Measurements from ENCODE around the gene RHBDF2. TPM values are rescaled to one million over a fixed set of nuclear protein-coding genes. Genes with fewer than 3 reads are reported as not detected.

The RHBDF2 gene
- total RNA-seq, 2 experiments from 2014 or later, result 144 to 173 TPM

DNA sequence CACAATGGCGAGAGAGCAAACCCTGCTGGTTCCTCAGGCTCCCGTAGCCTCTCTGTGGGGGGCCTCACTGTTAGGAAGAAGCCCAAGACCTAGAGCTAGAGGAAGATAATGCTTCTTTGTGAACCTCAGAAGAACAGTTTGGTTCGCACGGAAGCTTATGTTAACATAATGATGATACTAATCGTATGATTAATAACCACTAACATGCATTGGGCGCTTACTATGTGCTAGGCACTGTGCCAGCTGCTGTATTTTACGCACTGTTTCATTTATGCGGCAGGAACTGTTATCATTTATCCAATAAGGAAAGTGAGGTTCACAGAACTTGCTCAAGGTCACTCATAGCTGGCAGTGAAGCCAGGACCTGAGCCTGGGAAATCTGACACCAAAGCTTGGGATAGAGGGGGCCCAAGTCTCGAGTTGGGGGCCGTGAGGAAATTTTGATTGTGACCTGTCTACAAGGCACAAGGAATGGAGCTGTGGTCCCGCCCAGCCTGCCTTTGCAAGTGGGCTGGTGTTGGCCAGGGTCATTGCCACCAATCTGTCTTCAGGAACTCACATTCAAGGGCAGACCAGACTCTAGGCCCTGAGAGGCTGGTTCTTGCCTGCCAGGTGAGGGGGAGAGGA lies 45.4 kb upstream of the RHBDF2 start:
- Histone ChIP-seq H2AFZ (ENCODE audit: low read length) (no peak overlapping the region), H3K36me3 (ENCODE audit: insufficient read depth, low read length) (no peaks in the 10 kb centered on the region), H3K79me2 (ENCODE audit: insufficient read depth, low read depth, low read length) (no peaks in the 10 kb centered on the region), H3K4me3 (ENCODE audit: low read depth, low read length, poor library complexity, severe bottlenecking) (no peak overlapping the region), H3K4me1 (ENCODE audit: insufficient read depth, low read length, poor library complexity, severe bottlenecking) (peaks cover 19% of the 10 kb centered on the region), H3K9me2 (ENCODE audit: insufficient read depth, low read length) (no peaks in the 10 kb centered on the region), H3K27ac (ENCODE audit: low read depth, low read length, poor library complexity, severe bottlenecking) (no peak overlapping the region), H3K4me2 (ENCODE audit: low read length) (no peak overlapping the region), H4K20me1 (ENCODE audit: insufficient read depth, low read length) (no peaks in the 10 kb centered on the region), H3K9me3 (ENCODE audit: low read length) (no peaks in the 10 kb centered on the region)
- intact Hi-C loops (cut with micrococcal nuclease; ENCODE audit: unreplicated experiment), result loop anchor here (1.0 to 5.0 kb wide), 5 partner anchors 18 to 139 kb away; partner anchors contain the start of gene AANAT
- BruUV-seq (replicated peaks), result no TSS peak
- DNase-seq (ENCODE audit: low spot score), result no peak
- CTCF ChIA-PET (ENCODE audit: unreplicated experiment), result interaction anchor here (1.0 to 1.2 kb wide), 2 partner anchors 18 to 23 kb away, joined by 7 to 8 read pairs; no protein-coding TSS in a partner anchor
- POLR2A ChIA-PET, result interaction anchor here (0.5 to 1.5 kb wide), 3 partner anchors 18 to 31 kb away, joined by 3 to 7 read pairs (median 4); no protein-coding TSS in a partner anchor
- TF ChIP-seq, protein P1, sequence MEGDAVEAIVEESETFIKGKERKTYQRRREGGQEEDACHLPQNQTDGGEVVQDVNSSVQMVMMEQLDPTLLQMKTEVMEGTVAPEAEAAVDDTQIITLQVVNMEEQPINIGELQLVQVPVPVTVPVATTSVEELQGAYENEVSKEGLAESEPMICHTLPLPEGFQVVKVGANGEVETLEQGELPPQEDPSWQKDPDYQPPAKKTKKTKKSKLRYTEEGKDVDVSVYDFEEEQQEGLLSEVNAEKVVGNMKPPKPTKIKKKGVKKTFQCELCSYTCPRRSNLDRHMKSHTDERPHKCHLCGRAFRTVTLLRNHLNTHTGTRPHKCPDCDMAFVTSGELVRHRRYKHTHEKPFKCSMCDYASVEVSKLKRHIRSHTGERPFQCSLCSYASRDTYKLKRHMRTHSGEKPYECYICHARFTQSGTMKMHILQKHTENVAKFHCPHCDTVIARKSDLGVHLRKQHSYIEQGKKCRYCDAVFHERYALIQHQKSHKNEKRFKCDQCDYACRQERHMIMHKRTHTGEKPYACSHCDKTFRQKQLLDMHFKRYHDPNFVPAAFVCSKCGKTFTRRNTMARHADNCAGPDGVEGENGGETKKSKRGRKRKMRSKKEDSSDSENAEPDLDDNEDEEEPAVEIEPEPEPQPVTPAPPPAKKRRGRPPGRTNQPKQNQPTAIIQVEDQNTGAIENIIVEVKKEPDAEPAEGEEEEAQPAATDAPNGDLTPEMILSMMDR (conservative IDR thresholded peaks at IDR 0.05; ENCODE audit: low read length), result no peak

DNA sequence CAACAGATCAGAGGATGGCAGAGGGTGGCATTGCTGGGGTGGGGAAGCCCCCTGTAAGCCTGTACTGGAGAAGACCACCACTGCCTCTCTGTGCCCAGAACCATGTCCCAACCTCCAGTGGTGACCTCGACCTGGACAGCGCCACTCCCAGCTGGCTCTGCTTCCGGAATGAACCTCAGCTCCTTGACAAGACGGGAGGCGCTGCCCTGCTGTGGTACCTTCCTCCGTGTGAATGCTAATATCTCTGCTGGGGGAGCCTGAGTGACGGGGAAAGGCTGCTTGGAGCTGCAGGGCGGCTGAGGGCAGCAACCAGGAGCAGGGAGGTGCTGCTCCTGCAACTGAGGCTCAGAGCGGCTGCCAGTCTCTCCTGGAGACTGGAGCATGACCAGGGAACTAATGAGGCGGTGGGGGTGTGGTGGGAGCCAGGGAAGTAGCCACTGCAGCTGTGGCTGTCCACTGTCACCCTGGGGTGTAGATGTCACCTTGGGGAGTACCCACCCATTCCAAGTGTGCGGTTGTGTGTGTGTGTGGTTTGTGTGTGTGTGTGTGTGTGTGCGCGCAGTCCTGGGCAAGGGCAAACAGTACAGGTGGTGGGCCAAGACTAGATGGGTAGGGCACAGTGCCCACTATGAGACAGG lies 44.8 kb upstream of the RHBDF2 start:
- intact Hi-C loops (cut with micrococcal nuclease; ENCODE audit: unreplicated experiment), result loop anchor here (2.0 to 5.0 kb wide), 3 partner anchors 39 to 139 kb away; partner anchors contain the start of gene AANAT
- CTCF ChIA-PET (ENCODE audit: unreplicated experiment), result interaction anchor here (0.6 to 1.6 kb wide), 3 partner anchors 18 to 1521 kb away, joined by 3 to 8 read pairs (median 5); no protein-coding TSS in a partner anchor
- no TSS peak for BruUV-seq (replicated peaks)
- no peak for DNase-seq (ENCODE audit: low spot score)
- H3K27ac ChIP-seq (ENCODE audit: low read depth, low read length, poor library complexity, severe bottlenecking), result no peak overlapping the region
- no peaks in the 10 kb centered on the region for H3K79me2 ChIP-seq (ENCODE audit: insufficient read depth, low read depth, low read length)
- no peaks in the 10 kb centered on the region for H3K9me3 ChIP-seq (ENCODE audit: low read length)
- no peak overlapping the region for H3K4me2 ChIP-seq (ENCODE audit: low read length)
- POLR2A ChIA-PET, result interaction anchor here (0.5 to 1.5 kb wide), 5 partner anchors 14 to 61 kb away, joined by 3 to 7 read pairs (median 3); no protein-coding TSS in a partner anchor
- H4K20me1 ChIP-seq (ENCODE audit: insufficient read depth, low read length), result no peaks in the 10 kb centered on the region
- TF ChIP-seq EZH2phosphoT487 (IDR thresholded peaks at IDR 0.05; ENCODE audit: borderline replicate concordance, low read depth, low read length), result no peak
- TF ChIP-seq, protein P1 (conservative IDR thresholded peaks at IDR 0.05; ENCODE audit: low read length), result no peak
- H3K4me1 ChIP-seq (ENCODE audit: insufficient read depth, low read length, poor library complexity, severe bottlenecking), result peaks cover 19% of the 10 kb centered on the region
- H3K9me2 ChIP-seq (ENCODE audit: insufficient read depth, low read length), result no peaks in the 10 kb centered on the region
- H3K4me3 ChIP-seq (ENCODE audit: low read depth, low read length, poor library complexity, severe bottlenecking), result no peak overlapping the region
- H2AFZ ChIP-seq (ENCODE audit: low read length), result no peak overlapping the region
- no peaks in the 10 kb centered on the region for H3K36me3 ChIP-seq (ENCODE audit: insufficient read depth, low read length)
